IPS-18c (cell line): ENCODE measurements around the gene BORCS6.

Experiments
- H3K4me3 ChIP-seq: 2 replicates; pipeline ENCODE4 v1.7.0; 2013; ENCODE audit warnings: low read depth, mild to moderate bottlenecking, low read length, moderate library complexity; ENCODE audit not compliant: insufficient read depth
- H3K9me3 ChIP-seq: one replicate; pipeline ENCODE4 v1.6.1; 2013; ENCODE audit warnings: mild to moderate bottlenecking, low read length, moderate library complexity; ENCODE audit not compliant: control insufficient read depth, insufficient read depth

The BORCS6 gene

DNA sequence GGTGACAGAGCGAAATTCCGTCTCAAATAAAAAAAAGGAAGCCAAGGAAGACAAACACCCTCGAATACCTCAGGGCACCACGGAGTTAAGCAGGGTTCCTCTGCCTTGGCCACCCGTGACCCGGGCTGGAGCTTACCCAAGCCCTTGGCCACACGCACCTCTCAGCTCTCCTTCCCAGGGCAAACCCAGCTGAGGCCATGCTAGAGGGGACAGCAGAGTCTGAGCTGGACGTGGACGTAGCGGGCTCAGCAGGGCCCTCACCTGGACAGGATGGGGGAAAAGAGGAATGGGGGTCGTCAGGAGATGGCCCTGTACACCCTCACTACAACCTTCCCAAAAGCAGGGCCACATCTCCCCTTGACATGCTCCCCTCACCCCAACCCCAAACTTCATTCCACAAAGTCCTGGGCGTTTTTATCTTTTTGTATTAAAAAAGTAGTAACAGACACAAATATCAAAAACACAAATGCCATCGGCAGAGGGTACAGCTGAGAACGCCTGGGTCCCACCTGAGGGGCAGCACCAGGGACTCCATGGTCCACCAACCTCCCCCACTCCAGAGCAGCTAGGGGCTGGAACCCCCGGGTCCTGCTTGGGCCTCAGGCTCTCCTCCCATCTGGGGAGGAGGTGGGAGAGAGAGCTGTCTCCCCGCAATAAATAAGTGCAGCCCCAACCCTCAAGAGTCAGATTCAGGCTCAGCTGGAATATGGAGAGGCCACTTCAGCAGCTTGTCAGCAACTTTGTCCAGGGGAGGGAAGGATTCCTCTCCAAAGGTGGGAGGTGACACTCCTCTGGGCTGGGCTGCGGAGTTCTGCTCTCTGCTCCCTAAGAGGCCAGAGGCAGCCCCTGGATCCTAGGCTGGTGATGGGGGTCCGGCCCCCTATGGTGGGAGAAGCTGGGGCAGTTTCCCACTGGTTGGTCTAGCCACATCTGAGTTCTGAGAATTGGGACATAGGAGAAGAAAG is 49.6 kb downstream of the BORCS6 start:
- Histone ChIP-seq H3K9me3 (no peaks in the 10 kb centered on the region), H3K4me3 (no peak overlapping the region)

- Histone ChIP-seq H3K9me3 (no peaks in the 10 kb centered on the region), H3K4me3 (peak overlapping the region; percentile 73)
Observed at GRCh38 chr17:8138672-8139371, 51.2 kb downstream of the BORCS6 start.

GRCh38 chr17:8138374-8138671 is 51.7 kb downstream of the BORCS6 start:
- peak overlapping the region; percentile 73; the same call in 1 of the 2 replicates for H3K4me3 ChIP-seq
- no peaks in the 10 kb centered on the region for H3K9me3 ChIP-seq
